Stimulated activated CD4-positive, alpha-beta T cell treated with anti-CD3 and anti-CD28 coated beads, Interleukin-2, amount 100 ng/mL, for 48 hours (primary cell): ENCODE results near the gene TOR4A.

Source experiments
- DNase-seq, 2 donors: peaks; one replicate each; pipeline ENCODE4 v3.0.0-alpha.2; 2020

The TOR4A gene

DNA sequence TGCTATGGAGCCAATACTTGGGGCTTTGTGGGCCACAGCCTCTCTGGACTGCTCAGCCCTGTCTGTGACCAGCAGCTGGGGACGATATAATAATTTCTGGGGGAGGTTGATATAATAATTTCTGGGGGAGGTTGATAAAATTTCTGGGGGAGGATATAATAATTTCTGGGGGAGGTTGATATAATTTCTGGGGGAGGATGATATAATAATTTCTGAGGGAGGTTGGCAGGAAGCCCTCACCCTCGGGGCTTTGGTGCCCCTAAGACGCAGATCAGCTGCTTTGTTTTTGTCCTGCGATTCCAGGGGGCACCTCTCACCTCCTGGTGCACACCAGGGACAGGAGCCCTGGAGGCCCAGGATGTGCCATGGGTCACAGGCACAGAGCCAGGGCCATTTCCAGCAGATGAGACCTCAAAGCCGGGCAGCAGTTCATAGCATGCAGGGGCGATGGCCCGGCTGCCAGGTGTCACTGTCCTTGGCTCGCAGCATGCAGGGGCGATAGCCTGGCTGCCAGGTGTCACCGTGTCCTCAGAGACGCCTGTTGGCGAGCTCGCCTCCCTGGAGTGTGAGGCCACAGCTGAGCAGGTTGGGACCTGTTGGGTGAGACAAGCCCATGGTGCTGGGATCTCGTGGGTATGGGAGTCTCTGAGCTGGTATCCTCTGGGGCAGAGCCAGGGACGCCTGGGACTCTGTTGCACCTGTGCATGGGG, 3.8 kb upstream of the TOR4A start:
- DNase-seq: no peak

DNA sequence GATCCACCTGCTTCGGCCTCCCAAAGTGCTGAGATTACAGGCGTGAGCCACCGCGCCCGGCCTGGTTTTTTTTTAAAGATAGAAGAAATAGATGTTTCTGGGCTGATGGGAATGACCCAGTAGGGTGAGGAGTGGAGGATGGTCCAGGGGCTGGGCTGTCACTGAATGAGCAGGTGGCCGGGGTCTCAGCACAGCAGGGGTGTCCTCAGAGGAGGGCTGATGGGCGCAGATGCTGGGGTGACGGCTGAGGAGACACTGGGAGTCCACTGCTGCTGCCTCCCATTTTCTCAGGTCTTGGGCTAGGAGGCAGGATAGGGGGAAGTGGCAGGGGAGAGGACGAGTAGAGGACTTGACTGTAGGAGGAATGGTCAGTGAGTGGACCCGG, 2.3 kb upstream of the TOR4A start:
- DNase-seq: no peak

DNA sequence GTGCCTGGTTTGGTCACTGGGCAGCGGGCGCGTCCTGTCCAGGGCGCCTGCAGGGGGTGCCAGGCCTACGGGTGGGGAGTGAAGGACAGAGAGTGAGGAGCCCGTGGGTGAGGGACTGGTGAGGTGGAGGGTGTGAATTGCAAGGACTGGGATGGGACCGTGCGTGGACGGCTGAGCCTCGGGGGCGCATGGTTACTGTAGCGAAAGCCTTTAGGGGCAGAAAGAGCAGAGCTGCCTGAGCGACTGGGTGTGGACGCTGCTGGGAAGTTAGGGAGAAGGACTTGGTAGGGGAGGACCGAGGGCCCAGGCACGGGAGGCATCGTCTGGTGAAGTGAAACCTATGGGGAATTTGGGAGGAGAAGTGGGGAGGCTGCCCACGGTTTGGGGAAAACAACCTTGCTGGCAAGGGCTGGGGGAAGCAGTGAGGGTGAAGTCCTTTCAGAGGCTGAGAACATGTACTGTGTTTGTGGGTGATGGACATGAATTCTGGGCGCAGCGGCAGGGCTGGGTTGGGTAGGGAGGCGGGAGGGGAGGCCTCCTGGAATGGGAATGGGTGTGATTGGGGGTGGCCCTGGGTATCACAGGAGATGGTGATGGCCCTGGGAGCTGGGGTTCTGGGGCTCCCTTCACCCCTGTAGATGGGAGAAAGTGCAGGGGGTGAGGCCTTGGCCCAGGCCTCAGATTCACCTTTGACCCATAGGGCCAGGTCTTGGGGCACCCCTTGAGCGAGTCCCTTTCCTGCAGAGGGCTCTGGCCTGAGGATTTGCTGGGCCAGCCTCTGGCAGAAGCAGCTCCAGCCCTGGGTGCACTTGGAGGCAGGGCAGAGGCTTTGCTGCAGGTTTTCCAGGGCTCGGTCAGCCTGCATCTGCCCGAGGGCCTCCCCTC, 1.7 kb upstream of the TOR4A start:
- no peak for DNase-seq

DNA sequence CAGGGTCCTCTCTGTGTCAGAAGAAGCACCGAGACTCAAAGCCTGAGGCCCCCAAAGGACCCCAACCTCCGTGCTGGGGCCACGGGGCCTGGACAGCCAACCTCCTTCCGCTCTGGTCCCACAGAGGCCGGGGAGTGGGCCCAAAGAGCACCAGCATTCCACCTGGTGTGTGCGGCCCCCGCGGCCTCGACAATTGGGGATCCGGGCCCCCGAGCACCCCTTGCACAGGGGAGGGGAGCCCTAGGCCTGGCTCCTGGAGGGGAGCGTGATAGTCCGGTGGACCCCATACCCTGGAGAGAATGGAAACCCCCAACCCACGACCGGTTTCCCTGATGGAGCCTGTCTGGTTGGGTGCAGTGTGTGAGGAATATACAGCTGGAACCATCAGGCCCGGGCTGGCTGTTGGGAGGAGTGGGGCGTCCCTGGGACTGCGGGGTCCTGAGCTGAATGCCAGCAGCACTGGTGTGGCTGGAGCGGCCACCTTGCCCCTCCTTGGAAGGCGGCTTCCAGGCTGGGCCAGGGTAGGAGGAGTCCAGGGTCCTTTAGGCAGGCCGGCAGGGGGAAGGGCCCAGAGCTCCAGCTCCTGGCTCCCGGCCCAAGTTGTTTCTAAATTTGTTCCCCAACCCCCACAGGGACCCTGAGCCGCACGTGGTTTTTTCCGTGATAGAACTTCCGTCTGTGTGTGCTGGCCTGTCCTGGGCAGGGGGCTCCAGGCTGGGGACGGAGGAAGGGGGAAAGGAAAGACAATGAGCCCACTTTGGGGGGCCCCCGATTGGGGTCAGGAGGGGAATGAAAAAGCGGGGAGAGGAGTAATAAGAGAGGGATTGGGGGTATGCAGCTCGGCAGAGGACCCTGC, 825 bp upstream of the TOR4A start:
- no peak for DNase-seq

DNA sequence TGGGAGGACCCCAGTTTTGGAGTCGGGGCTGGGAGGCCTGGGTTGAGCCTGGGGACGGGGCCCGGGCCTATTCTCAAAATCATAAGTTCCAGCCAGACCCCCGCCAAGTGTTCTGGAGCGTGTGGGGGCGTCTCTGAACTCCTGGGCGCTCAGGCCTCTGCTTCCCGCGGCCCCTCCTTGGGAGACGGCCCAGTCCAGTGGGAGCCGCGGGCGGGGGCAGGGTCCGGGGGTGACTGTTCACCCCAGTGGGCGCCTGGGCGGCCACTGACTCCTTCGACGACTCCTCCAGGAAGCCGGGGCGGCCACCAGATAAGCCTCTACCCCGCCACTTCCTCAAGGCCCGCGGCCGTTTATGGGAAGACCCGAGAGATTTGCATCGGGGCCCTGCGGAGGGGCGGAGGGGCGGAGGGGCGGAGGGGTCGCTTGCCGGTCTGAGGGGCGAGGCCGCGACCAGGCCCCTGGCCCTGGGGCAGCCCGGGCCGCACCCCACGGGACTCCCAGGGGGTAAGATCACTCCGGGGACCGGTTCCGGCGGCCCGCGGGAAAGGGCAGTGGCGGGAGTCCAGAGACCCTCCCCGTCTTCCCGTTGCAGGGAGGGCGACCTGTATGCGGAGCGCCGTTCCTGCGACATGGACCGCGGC, 655 bp downstream of the TOR4A start:
- no peak for DNase-seq

DNA sequence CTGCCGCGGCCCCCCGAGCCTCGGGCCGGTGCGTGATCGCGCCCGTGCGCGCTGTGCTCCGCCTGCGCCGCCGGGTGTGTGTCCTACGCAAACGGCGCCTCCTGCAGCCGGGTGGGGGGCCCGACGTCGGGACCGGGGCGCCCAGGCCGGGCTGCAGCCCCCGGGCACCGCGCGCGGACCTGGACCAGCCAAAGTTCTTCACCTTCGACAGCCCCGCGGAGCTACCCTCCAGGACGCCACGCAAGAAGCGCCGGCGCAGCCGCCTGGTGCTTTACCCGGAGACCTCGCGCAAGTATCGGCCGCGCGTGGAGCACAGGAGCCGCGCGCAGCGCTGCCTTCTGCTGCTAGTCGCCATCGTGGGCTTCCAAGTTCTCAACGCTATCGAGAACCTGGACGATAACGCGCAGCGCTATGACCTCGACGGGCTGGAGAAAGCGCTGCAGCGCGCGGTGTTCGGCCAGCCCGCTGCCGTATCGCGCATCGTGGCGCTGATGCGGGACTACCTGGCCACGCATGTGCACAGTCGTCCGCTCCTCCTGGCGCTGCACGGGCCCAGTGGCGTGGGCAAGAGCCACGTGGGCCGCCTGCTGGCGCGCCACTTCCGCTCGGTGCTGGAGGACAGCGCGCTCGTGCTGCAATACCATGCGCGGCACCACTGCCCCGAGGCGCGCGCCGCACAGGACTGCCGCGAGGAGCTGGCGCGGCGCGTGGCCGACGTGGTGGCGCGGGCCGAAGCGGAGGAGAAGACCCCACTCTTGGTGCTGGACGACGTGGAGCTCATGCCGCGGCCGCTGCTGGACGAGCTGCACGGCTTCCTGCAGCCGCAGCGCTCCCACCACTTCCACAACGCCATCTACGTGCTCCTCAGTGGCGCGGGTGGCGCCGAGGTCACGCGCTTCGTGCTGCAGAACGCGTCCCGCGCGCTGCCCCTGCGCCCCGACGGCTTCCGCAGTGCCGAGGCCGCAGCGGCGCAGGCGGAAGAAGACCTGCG, 1.5 kb downstream of the TOR4A start:
- DNase-seq: no peak

DNA sequence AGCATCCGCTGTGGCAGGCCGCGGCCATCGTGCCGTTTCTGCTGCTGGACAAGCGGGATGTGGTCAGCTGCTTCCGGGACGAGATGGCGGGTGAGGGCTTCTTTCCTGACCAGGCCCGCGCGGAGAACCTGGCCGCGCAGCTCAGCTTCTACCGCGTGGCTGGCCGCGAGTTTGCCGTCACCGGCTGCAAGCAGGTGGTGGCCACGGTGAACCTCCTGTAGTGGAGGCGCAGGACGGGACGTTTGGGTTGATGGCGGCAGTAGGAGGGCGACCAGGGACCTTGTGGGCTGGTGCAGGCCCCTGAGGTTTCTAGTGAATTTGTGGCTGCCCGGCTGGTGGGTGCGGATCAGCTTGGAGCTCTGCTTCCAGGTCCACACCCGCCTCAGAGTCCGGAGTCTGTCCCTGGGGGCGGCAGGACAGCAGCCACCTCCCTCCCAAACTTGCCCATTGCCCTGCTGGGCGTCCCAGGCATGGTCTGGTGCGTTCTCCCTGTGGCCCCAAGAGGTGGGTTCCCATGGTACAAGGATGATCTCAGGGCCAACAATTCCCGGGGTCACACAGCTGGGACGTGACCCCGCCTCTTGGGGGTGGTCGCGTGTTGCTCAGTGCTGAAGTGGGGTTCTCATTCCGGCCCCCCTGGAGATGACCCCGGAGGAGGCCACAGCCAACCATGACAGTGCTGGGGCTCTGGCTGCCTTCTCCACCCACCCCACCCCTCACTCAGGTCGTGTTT, 2.4 kb downstream of the TOR4A start:
- DNase-seq: no peak

DNA sequence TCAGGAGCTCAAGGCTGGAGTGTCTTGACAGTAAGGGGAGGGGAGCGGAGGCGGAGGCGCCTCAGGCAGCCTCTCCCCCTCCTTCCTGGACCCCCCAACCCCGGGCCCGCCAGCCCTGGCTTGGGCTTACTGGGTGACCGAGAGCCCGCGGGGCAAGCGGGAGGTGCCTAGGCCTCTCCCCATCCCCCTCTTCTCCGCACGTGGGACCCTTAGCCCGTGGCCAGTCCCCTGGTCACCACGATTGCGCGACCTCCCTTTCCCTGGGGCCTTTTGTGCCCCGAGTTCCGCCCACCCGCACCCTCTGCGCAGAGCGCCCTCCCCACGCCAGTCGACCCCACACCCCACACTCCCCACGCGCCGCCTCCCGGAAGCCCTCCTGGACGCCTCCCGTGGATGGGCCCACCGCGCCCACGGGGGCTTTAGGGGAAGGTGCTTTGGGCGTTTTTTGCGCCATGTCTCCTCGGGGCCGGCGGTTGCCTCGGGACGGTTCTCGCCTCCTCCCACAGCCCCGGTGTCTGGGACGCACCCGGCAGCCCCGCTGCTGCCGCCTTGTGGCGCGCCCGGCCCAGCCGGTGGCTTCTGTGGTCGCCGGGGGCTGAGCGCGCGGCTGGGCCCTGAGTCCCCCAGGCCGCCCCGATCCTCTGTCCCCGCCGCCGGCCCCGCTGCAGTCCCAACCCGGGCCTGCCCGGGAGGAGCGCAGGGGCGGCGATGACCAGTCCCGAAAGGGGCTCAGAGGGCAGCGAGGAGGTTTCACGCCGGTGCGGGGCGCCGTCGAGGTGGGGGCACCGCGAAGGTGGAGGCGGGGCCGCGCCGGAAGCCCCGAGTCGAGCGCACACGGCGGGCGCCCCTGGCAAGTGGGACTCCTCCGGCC, 3.2 kb downstream of the TOR4A start:
- DNase-seq: no peak

DNA sequence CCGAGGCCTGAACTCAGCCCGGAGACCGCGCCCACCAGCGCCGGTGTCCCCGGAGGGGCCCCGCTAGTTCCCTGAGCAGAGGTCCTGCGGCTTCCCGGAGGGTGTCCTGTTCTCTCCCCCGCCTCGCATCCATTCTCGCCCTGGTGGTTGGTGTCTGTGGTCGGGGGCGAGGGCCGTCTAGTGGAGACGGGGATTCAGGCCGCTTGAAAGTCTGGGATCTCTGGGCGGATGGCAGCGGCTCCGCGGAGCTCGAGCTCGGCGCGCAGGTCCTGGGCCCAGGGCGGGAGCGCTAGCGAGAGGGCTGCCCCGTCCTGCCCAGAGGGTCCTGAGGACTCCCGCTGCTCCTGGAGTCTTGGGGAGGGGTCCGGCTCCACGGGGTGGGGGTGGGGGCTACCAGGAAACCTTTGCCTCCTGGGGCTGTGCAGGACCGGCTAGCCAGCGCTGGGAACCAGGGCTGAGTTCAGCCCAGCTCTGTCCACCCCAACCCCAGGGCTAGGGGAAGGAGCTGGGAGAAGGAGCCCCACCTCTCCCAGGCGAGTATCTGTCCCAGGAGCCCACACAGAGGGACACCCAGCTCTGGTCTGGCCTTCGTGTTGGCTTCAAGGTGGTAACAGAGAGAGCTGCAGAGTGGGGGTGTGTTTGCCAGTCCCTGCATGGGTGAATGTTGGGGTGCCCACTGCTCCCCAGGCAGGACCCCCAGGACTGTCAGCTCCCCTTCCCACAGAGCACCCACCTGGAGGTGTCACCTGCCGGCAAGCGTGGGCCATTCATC, 4.0 kb downstream of the TOR4A start:
- no peak for DNase-seq

DNA sequence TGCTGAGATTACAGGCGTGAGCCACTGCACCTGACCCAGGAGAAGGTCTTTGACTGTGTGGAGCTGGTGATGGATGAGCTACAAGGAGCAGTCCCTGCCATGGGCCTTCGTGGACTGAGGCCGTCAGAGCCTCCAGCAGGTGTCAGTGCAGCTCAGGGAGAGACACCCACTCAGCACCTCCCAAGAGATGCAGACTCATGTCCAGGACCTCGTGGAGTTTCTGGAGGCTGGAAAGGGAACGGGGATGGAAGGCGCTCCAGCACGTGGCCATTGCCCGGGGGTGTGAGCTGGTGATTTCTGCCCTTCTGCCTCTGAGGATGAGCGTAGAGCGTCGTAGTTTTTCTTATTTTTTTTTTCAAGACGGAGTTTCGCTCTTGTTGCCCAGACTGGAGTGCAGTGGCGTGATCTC, 9.5 kb downstream of the TOR4A start:
- no peak for DNase-seq

DNA sequence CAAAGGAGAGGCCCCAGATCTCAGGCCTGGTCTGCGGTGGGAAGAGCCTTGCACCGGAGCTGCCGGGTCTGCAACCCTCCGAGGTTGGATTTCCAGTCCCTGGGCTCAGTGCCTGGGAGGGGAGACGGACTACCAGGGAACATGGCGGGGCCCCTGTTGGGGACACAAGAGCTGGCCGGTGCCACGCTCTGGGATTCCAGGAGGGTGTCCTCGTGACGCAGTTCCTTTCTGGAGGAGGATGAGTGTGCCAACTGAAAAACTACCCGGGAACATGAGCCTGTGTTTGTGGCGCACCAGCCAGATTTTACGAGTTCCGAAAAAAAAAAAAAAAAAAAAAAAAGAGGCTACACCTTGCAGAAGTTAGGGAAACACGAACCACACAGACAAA, 15.6 kb downstream of the TOR4A start:
- no peak for DNase-seq

DNA sequence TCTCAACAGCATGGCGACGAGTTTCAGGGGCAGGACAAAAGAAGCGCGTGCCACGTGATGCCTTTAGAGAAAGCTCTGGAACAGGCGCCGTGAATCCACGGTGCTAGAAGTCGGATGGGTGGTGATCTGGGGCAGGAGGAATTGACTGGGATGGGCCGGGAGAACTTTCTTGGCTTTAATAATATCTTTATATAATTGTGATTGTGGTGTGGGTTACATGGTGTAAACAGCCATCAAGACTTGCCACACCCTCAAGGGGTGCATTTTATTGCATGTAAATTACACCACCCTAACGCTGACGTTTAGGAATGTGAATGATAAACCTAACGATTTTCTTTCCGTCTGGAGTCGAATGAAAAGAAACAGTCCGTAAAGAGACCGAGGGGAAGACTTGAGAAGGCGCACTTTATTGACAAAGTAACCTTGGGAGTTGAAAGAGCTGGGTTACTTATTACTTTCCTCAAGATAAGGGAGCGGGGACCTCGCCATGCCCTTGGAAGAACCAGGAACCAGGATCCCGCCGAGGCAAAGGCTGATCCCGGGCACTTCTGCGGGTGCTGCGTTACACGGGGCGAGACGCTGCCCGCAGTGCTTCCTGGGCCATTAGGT, 16.1 kb downstream of the TOR4A start:
- DNase-seq: no peak

DNA sequence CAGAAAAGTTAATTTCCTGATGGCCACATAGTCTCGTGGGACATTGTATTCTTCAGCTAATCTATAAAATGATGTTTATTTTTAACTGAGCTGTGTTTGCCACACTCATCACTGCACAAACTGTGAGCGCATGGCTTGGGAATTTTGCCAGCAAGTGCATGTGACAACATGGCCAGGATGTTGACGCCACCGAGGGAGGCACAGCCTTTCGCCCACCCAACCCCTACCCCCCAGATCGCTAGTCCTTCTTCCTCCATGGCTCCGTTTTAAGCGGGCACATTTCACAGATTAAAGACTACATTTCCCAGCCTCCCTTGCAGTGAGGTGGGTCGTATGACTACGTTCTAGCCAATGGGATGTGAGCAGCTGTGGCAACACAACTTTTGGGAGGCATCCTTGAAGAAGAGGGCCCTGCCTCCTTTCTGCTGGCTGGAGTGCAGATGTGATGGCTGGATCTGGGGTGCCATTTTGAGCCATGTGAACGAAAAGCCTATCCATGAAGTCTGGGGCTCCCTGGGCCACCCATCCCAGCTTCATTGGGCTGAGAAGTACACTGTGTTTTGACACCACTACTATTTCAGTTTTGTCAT, 16.7 kb downstream of the TOR4A start:
- no peak for DNase-seq

DNA sequence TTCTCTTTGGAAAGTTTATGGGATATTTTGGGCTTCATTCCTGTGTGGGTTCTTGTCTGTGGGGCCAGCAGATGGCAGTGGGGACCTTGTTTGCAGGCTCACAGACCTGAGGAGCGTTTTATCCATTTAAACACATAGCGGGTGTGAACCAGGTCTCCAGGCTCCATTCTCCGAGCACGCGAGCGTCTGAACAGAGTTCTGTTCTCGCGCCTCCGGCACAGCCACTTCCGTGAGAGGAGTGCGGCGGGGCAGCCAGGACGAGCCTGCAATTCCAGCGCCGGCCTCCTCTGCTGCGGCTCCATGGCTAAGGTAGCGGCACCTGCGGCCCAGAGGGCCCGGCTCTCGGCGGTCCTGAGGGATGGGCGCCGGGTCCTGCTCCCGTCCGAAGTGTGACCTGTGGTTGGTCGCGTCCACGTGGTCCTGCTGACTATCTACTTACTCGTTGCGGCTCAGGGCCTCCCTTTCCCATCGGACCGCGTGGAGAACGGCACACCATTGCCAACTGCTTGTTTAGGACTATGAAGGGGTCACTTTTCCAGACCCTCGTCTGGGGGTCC, 17.2 kb downstream of the TOR4A start:
- DNase-seq: no peak

DNA sequence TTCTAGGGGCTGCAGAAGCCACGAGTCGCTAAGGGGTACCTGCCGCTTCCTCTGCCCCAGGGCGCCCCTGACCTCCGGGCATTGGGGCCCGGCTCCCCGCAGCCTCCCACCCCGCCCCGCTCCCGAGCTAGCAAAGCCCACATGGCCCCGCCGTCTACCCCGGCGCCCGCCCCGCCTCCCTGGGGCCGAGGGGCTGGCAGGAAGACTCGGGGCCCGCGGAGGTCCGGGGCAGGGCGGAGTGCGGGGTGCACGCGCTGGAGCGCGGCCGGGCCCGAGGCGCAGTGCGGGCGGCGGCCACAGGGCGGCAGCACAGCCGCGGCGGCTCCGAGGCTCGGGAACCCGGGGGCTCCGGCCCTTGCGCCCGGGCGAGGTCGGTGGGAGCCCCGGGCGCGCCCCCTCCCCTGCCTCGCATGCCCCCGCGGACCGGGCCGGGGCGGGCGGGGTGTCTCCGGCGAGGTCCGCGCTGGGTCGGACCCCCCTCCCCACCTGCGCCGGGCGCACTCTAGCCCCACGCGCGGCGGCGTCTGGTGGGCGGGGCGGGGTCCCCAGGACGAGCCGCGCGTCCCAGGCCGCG, 17.8 kb downstream of the TOR4A start:
- DNase-seq: peak; percentile 50 to 63

DNA sequence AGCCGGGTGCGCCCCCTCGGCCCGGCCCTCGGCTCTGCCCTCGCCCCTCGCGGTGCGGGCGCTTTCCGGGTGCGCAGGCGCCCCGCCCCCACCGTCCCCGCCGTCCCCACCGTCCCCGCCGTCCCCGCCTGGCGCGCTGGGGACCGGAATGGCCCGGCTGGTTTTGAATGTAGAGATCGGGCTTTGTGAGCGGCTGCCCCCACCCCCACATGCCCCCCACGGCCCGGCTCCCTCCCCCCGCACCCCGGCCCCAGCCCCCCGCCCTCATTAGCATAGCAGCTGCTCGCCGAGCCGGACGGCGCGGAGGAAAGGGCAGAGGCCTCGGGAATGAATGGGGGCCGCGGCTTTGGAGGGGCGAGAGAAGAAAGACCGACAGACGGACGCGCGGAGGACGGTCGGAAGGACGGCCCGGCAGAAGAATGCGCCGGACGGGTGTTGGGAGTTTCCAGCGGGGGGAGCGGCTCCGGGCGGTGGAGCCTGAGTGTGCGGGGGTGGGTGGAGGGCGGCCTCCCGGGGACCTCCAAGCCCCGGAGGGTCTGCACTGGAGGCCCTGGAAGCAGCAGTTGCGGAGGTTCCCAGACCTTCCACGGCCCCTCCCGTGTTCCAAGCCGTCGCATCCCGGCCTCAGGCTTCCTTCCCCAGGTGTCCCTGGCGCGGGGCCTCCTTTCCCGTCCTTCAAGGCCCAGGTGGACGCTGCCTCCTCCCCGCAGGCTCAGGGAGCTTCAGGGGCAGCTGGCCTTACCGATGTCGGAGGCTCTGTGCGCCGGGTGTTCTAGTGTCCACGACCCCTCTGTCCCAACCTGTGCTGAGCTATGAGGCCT, 18.5 kb downstream of the TOR4A start:
- no peak for DNase-seq
